Nucleus accumbens (tissue), 56 donors: ENCODE data around the gene AMBRA1.
A peak's percentile ranks its signal among the peaks of the same experiment; 100 is the strongest.

Experiments
- DNase-seq, 56 donors: peaks; one replicate each; lab custom pipeline; 2025; lab: John Stamatoyannopoulos, UW

The AMBRA1 gene

DNA sequence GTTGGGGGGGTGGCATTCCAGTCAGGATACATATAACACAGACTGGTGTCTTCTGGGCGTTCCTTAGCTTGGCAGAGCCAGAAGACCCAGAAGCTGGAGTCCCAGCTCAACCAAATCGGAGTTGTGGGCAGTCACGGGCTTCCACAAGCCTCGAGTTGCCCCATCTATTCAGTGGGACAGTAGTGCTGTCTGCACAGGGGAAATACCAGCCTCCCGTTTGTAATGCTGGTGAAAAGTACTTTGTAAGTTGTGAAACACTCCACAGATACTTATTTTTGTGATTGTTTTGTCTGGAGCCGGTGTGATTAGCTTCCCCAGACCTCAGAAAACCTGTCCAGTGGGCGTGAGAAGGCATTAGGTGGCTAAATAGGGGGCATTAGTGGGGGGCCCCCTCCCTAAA lies 232.9 kb downstream of the AMBRA1 start:
- DNase-seq = no peak

GRCh38 chr11:46359953-46360352 lies 233.9 kb downstream of the AMBRA1 start:
- no peak for DNase-seq

DNA sequence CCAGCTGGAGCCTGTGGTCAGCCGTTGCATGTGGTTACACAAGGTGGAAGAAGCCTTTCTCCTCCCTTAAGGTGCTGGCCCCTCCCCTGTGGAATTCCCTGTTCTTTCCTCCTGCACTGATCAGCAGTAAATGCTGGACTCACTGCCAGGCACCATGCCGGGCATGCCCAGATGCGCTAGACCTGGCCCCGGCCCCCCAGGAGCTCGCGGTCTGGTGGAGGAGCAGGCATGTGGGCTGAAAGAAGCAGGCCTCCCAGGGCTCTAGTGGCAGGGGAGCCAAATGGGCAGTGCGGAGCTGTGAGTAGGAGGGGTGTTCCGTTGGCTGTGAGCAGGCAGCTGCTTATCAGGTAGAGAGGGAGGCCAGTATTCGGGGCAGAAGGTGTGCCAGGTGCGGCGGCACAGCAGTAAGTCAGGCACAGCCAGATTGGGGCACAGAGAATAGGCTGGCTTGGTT lies 236.3 kb downstream of the AMBRA1 start:
- DNase-seq = no peak

GRCh38 chr11:46356924-46357482 lies 236.8 kb downstream of the AMBRA1 start:
- DNase-seq = no peak

DNA sequence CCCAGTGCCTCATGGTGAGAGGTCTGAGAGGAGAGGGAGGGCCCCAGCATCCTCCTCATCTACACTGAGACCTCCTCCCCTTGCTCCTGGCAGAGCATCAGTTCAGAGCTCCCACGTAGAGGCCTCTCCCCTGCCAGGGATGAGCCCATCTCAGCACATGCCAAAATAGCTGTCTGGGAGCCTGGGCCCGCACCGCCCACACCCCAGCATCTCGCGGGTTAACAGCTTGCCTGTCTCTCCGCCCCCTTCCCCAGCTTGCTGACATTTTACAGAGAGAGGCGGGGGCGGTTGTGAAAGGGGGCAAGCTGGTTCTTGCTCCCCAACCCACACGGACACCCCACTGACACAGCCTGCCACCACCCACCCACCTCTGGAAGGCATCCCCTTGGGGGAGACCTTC lies 240.1 kb downstream of the AMBRA1 start:
- DNase-seq = peak in 19 of 56 donors; percentile 17 to 72 (median 37)

- DNase-seq = peak in 19 of 56 donors; percentile 19 to 59 (median 31)
Observed at GRCh38 chr11:46352063-46352841, 241.6 kb downstream of the AMBRA1 start.

- no peak for DNase-seq
Observed at GRCh38 chr11:46351606-46352005, 242.2 kb downstream of the AMBRA1 start.

GRCh38 chr11:46351148-46351547 lies 242.7 kb downstream of the AMBRA1 start:
- no peak for DNase-seq

DNA sequence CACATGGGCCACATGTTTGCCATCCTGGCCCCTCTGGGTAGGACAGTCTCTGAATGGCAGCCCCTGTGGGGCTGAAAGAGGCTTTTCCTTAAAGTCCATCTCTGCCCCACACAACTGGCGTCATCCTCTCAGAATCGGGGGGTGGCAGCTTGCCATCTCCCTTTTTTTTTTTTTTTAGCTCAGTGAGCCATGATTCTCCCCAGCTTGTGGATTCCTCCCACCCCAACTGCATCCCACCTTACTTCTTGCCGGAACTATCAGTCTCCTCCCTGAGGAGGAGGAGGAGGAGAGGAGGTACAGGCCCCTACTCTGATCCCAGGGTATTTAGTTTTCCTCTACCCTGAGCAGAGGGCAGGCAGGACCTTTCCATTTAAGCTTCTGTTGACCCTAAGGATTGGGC lies 243.1 kb downstream of the AMBRA1 start:
- peak in 6 of 56 donors; percentile 21 to 48 (median 35) for DNase-seq

GRCh38 chr11:46348566-46349401 lies 245.0 kb downstream of the AMBRA1 start:
- DNase-seq = peak in 17 of 56 donors; percentile 22 to 67 (median 42)

- peak in 2 of 56 donors; percentile 26 to 29 for DNase-seq
Observed at GRCh38 chr11:46347637-46348311, 246.0 kb downstream of the AMBRA1 start.

DNA sequence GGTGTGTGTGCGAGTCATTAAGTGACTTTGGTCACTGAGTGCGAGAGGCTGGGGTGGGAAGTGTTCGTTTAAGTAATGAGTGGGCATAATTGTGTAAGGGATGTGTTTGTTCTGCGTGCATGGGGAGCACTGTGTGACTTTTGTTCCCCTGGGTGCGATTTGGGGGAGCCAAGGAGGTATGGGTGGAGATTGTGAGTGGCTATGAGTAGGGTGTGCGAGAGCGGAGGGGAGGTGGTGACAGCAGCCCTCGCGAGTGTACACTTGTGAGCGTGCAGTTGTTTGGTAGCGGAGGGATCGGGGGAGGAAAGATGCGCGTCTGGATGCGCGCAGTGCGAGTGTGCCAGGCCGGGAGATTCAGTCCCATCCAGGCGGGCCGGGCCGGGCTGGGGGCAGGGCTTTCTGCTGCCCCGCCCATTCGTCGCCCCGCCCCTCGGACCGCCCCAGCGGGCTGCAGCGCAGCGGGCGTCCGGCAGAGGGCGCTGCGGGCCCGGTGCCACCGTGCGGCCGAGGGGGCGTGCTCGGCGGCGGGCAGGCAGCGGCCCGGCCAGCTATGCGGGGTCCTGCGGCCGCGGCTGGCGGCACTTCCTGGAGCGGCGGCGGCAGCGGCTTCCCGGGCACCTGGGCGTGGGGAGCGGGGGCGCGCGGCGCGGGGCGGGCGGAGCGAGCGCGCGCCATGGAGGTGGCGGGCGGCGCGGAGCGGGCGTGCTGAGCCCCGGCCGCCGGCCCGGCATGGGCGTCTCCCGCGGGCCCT lies 246.8 kb downstream of the AMBRA1 start, which contains the start of gene DGKZ:
Gene DGKZ, plus strand, starts transcription at position 578 of the 751 bp plus-strand sequence. CDS start 197 bp downstream, outside the sequence.
- peak in 55 of 56 donors; percentile 34 to 93 (median 77) for DNase-seq
